HEK293T (cell line): Measurements from ENCODE around the gene CRADD.

Source experiments
- ARNT ChIP-seq: fragments of 450-650 bp; IDR thresholded peaks from 2 replicates; pipeline ENCODE4 v1.6.1; 2017; ENCODE audit warnings: mild to moderate bottlenecking
- ELF4 ChIP-seq: fragments of 450-650 bp; IDR thresholded peaks from 2 replicates; pipeline ENCODE4 v1.6.1; 2017; ENCODE audit warnings: antibody characterized with exemption
- FOXK2 ChIP-seq: fragments of 450-650 bp; IDR thresholded peaks from 2 replicates; pipeline ENCODE4 v1.6.1; 2016; ENCODE audit warnings: mild to moderate bottlenecking
- FOXM1 ChIP-seq: fragments of 450-650 bp; IDR thresholded peaks from 2 replicates; pipeline ENCODE4 v1.6.1; 2017; ENCODE audit warnings: mild to moderate bottlenecking, borderline replicate concordance
- LEF1 ChIP-seq: fragments of 450-650 bp; IDR thresholded peaks from 2 replicates; pipeline ENCODE4 v1.6.1; 2017; ENCODE audit warnings: mild to moderate bottlenecking, borderline replicate concordance
- NFRKB ChIP-seq: fragments of 450-650 bp; IDR thresholded peaks from 2 replicates; pipeline ENCODE4 v1.6.1; 2016; ENCODE audit warnings: mild to moderate bottlenecking, moderate library complexity
- SP1 ChIP-seq: fragments of 450-650 bp; IDR thresholded peaks from 2 replicates; pipeline ENCODE4 v1.6.1; 2017
- SUZ12 ChIP-seq: fragments of 450-650 bp; IDR thresholded peaks from 2 replicates; pipeline ENCODE4 v1.6.1; 2016; ENCODE audit warnings: mild to moderate bottlenecking
- TARDBP ChIP-seq: fragments of 450-650 bp; IDR thresholded peaks from 2 replicates; pipeline ENCODE4 v1.6.1; 2016
- ZNF384 ChIP-seq: fragments of 450-650 bp; IDR thresholded peaks from 2 replicates; pipeline ENCODE4 v1.6.1; 2016
- TF ChIP-seq, protein P1 (sequence below): fragments of 450-650 bp; IDR thresholded peaks from 2 replicates; pipeline ENCODE4 v1.6.1; 2016

DNA sequence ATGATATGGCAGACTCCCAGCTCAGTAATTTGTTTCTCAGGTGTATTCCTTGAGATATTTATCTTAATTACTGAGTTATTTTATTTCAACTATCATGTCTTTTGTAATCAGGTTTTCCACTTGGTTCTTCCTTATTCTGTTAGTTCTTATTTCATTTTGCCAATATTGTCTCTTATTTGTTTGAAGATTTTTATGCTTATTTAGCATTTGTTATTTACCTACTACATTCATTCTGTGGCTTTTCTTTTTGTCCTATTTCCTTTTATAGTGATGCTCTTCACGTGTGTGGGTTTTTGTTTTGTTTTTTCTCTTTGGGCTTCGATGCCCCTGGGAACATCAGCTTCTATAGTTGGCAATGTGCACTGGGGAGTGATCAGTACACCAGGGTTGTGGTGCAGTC lies 40.5 kb upstream of the CRADD start:
- TF ChIP-seq LEF1 (no peak), ELF4 (no peak), ARNT (no peak), NFRKB (no peak), SP1 (no peak), SUZ12 (no peak), ZNF384 (no peak), TARDBP (no peak), FOXK2 (no peak), FOXM1 (no peak)
- TF ChIP-seq, protein P1, sequence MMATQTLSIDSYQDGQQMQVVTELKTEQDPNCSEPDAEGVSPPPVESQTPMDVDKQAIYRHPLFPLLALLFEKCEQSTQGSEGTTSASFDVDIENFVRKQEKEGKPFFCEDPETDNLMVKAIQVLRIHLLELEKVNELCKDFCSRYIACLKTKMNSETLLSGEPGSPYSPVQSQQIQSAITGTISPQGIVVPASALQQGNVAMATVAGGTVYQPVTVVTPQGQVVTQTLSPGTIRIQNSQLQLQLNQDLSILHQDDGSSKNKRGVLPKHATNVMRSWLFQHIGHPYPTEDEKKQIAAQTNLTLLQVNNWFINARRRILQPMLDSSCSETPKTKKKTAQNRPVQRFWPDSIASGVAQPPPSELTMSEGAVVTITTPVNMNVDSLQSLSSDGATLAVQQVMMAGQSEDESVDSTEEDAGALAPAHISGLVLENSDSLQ: no peak
